ENCODE data around the gene MYH16.

The MYH16 gene

DNA sequence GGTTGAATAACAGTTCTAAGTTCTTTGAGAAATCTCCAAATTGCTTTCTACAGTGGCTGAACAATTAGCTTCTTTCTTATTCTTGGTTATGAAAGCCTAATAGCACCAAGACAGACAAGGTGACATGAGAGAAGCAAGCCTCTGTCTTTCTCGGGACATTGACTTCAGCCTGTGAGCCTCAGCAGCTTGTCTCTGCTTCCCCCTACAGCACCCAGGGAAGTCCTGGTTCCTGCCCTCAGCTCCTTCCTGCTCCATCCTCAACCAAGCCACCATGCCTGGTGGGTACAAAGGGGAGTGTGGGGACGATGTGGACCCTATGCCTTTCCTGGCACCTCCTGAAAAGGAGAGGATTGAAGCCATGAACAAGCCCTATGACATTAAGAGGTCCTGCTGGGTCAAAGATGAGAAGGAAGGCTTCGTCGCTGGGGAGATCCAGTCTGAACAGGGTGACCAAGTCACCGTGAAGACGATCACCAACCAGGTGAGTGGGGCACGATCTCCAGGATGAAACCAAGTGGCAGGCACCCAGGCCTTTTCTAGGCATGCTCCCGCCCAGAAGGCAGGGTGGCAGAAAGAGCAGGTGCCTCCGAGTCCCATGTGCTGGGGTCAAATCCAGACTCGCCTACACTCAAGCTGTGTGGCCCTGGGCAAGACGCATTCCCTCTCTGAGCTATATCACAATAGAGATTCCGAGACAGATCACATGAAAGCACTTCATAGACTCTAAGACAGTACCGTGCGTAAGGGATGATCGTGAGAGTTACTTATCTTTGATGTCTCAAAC, 33.9 kb upstream of the MYH16 start:
- TF ChIP-seq, protein P1, sequence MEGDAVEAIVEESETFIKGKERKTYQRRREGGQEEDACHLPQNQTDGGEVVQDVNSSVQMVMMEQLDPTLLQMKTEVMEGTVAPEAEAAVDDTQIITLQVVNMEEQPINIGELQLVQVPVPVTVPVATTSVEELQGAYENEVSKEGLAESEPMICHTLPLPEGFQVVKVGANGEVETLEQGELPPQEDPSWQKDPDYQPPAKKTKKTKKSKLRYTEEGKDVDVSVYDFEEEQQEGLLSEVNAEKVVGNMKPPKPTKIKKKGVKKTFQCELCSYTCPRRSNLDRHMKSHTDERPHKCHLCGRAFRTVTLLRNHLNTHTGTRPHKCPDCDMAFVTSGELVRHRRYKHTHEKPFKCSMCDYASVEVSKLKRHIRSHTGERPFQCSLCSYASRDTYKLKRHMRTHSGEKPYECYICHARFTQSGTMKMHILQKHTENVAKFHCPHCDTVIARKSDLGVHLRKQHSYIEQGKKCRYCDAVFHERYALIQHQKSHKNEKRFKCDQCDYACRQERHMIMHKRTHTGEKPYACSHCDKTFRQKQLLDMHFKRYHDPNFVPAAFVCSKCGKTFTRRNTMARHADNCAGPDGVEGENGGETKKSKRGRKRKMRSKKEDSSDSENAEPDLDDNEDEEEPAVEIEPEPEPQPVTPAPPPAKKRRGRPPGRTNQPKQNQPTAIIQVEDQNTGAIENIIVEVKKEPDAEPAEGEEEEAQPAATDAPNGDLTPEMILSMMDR (IDR thresholded peaks at IDR 0.05; ENCODE audit: borderline replicate concordance, insufficient read depth, low read depth, low read length) = no peak
- no peak overlapping the region for H3K4me3 ChIP-seq (ENCODE audit: low read depth, low read length)

DNA sequence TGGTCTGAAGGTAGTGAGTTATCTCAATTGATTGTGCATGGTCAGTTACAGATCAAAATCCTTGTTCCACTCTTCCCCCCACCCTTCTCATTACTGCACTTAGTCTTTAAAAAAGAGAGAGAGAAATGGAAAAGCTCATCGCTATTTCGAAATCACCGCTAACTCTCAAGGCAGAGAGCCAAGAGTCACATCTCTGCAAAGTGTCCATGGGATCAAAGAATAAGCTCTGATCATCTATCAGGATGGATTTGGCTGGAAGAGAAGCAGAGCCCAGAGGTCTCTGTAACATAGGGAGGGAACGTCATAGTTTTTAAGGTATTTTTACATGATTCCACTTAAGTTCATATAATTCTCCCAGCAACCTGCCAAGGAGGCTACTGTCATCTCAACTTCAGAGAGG, 30.0 kb upstream of the MYH16 start:
- no peak overlapping the region for H3K4me3 ChIP-seq (ENCODE audit: low read depth, low read length)
- TF ChIP-seq, protein P1 (IDR thresholded peaks at IDR 0.05; ENCODE audit: borderline replicate concordance, insufficient read depth, low read depth, low read length) = no peak

DNA sequence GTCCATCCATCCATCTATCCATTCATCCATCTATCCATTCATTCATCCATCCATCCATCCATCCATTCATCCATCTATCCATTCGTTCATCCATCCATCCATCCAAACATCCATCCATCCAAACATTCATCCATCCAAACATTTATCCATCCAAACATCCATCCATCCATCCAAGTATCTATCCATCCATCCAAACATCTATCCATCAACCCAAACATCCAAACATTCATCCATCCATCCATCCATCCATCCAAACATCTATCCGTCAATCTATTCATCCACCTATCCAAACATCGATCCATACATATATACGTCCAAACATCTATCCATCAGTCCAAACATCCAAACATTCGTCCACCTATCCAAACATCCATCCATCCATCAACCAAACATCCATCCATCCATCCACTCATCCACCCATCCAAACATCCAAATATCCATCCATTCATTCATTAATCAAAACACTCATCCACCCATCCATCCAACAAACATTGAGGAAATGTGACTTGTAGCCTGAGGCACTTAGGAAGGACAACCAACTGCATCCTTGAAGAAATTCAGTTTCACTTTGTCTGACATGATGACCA, 28.8 kb upstream of the MYH16 start:
- H3K4me3 ChIP-seq (ENCODE audit: low read depth, low read length) = no peak overlapping the region
- TF ChIP-seq, protein P1 (IDR thresholded peaks at IDR 0.05; ENCODE audit: borderline replicate concordance, insufficient read depth, low read depth, low read length) = no peak

DNA sequence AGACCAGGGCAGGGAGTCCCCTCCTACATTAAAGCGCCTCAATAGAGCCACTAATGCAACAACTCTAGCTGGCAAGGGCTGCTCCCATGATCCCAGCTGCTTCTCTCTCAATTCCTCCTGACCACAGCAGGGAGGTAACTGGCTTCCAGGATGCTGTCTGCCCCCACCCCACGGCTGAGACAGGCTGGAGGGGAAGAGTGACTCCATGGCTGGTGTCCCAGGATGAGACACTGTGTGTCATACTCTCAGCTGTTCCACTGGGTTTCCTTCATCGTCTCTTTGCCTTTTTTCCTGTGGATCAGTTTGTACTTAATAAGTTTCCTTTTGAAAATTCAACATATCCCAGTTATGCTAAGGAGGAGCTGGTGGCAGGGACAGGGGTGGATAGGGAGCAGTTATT, 27.7 kb upstream of the MYH16 start:
- no peak overlapping the region for H3K4me3 ChIP-seq (ENCODE audit: low read depth, low read length)
- TF ChIP-seq, protein P1 (IDR thresholded peaks at IDR 0.05; ENCODE audit: borderline replicate concordance, insufficient read depth, low read depth, low read length) = no peak

DNA sequence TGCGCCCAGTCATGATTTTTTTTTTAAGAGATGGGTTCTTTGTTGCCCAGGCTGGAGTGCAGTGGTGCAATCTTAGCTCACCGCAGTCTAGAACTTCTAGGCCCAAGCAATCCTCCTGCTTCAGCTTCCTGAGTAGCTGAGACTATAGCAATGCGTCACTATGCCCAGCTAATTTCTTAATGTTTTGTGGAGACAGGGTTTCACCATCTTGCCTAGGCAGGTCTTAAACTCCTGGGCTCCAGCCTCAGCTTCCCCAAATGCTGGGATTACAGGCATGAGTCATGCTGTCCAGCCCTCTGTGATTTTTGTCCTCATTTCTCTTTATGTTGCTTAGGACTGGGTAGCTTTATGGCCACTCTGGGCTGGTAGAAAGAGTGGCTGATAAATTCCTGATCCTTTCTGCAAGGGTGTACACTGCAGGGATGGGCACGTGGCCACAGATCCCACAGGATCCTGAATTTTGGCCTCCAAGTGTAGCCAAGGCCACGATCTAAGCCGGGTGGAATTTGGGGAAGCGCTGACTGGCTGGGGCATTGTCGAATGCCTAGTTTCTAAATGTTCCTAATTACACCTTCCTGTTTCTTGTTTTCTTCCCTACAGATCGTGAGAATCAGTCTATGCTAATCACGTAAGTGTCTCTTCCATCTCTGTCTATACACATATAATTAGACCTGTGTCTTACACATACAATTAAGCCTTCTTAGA, 24.1 kb upstream of the MYH16 start:
- TF ChIP-seq, protein P1 (IDR thresholded peaks at IDR 0.05; ENCODE audit: borderline replicate concordance, insufficient read depth, low read depth, low read length) = no peak

DNA sequence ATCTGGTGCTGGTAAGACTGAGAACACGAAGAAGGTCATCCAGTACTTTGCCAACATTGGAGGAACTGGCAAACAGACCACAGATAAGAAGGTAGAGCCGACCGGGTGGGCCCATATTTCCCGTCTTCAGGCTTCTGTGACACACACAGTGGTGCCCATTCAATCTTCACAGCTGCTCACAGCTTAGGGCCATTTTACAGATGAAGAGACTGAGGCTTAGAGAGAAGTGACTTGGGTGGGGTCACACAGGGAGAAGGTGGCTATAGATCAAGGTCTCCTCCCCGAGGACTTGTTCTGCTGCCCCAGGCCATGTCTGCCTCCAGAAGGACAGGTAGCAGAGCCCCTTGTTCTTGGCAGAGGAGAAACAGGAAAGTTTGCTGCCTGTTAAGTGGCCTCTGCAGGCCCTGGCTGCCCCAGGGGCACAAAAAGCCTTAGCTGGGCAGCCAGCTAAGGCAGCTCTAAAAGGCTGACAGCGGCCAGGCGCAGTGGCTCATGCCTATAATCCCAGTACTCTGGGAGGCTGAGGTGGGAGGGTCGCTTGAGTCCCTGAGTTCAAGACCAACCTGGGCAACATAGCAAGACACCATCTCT, 22.6 kb upstream of the MYH16 start:
- no peak overlapping the region for H3K4me3 ChIP-seq (ENCODE audit: low read depth, low read length)
- TF ChIP-seq, protein P1 (IDR thresholded peaks at IDR 0.05; ENCODE audit: borderline replicate concordance, insufficient read depth, low read depth, low read length) = no peak

More for the DNA sequence above, 24.1 kb upstream of the MYH16 start:
- H3K4me3 ChIP-seq (ENCODE audit: low read depth, low read length) = no peak overlapping the region
